Ishikawa (cell line): ENCODE results near the gene TNFRSF9.

Experiments used
- CEBPB ChIP-seq: IDR thresholded peaks from 2 replicates; pipeline ENCODE4 v1.6.1; 2012
- CREB1 ChIP-seq: IDR thresholded peaks from 2 replicates; pipeline ENCODE4 v1.6.1; 2012; ENCODE audit warnings: low read depth
- EGR1 ChIP-seq: IDR thresholded peaks from 2 replicates; pipeline ENCODE4 v1.6.1; 2012
- EP300 ChIP-seq: IDR thresholded peaks from 2 replicates; pipeline ENCODE4 v1.6.1; 2012; ENCODE audit warnings: borderline replicate concordance
- FOXM1 ChIP-seq: IDR thresholded peaks from 2 replicates; pipeline ENCODE4 v1.6.1; 2012; ENCODE audit warnings: low read depth, borderline replicate concordance
- NFIC ChIP-seq: IDR thresholded peaks from 2 replicates; pipeline ENCODE4 v1.6.1; 2012
- RAD21 ChIP-seq: IDR thresholded peaks from 2 replicates; pipeline ENCODE4 v1.6.1; 2012; ENCODE audit warnings: low read depth
- TAF1 ChIP-seq: IDR thresholded peaks from 2 replicates; pipeline ENCODE4 v1.6.1; 2012; ENCODE audit warnings: low read depth, mild to moderate bottlenecking
- TCF12 ChIP-seq: IDR thresholded peaks from 2 replicates; pipeline ENCODE4 v1.6.1; 2012; ENCODE audit warnings: low read depth
- TEAD4 ChIP-seq: IDR thresholded peaks from 2 replicates; pipeline ENCODE4 v1.6.1; 2012
- YY1 ChIP-seq: IDR thresholded peaks from 2 replicates; pipeline ENCODE4 v1.6.1; 2012; ENCODE audit warnings: low read depth
- ZBTB7A ChIP-seq: IDR thresholded peaks from 2 replicates; pipeline ENCODE4 v1.6.1; 2012; ENCODE audit warnings: low read depth
- TF ChIP-seq, protein P1 (sequence below): IDR thresholded peaks from 2 replicates; pipeline ENCODE4 v1.6.1; 2012; ENCODE audit warnings: low read depth, mild to moderate bottlenecking
- TF ChIP-seq, protein P2 (sequence below): IDR thresholded peaks from 2 replicates; pipeline ENCODE4 v1.6.1; 2012
- TF ChIP-seq, protein P3 (sequence below): IDR thresholded peaks from 2 replicates; pipeline ENCODE4 v1.6.1; 2012

Gene TNFRSF9

DNA sequence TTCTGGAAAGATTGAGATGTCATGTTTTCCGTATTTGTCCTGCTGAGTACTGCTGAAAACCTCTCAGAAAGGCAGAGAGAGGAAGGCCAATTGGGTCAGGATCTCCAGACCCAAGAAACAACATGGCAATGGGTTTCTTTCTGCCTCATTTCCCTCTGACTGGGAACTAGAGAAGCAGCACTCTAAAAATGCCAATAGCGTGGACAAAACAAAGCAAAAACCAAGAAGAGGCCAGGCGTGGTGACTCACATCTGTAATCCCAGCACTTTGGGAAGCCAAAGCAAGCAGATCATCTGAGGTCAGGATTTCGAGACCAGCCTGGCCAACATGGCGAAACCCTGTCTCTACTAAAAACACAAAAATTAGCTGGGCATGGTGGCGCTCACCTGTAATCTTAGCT is 18.3 kb downstream of the TNFRSF9 start:
- TF ChIP-seq FOXM1 (no peak), NFIC (no peak), CEBPB (no peak), EGR1 (no peak), ZBTB7A (no peak), TAF1 (no peak), YY1 (no peak), RAD21 (no peak), EP300 (no peak), TEAD4 (no peak), TCF12 (no peak), CREB1 (no peak)
- TF ChIP-seq, protein P1, sequence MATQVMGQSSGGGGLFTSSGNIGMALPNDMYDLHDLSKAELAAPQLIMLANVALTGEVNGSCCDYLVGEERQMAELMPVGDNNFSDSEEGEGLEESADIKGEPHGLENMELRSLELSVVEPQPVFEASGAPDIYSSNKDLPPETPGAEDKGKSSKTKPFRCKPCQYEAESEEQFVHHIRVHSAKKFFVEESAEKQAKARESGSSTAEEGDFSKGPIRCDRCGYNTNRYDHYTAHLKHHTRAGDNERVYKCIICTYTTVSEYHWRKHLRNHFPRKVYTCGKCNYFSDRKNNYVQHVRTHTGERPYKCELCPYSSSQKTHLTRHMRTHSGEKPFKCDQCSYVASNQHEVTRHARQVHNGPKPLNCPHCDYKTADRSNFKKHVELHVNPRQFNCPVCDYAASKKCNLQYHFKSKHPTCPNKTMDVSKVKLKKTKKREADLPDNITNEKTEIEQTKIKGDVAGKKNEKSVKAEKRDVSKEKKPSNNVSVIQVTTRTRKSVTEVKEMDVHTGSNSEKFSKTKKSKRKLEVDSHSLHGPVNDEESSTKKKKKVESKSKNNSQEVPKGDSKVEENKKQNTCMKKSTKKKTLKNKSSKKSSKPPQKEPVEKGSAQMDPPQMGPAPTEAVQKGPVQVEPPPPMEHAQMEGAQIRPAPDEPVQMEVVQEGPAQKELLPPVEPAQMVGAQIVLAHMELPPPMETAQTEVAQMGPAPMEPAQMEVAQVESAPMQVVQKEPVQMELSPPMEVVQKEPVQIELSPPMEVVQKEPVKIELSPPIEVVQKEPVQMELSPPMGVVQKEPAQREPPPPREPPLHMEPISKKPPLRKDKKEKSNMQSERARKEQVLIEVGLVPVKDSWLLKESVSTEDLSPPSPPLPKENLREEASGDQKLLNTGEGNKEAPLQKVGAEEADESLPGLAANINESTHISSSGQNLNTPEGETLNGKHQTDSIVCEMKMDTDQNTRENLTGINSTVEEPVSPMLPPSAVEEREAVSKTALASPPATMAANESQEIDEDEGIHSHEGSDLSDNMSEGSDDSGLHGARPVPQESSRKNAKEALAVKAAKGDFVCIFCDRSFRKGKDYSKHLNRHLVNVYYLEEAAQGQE: no peak
- TF ChIP-seq, protein P2, sequence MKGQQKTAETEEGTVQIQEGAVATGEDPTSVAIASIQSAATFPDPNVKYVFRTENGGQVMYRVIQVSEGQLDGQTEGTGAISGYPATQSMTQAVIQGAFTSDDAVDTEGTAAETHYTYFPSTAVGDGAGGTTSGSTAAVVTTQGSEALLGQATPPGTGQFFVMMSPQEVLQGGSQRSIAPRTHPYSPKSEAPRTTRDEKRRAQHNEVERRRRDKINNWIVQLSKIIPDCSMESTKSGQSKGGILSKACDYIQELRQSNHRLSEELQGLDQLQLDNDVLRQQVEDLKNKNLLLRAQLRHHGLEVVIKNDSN: no peak
- TF ChIP-seq, protein P3, sequence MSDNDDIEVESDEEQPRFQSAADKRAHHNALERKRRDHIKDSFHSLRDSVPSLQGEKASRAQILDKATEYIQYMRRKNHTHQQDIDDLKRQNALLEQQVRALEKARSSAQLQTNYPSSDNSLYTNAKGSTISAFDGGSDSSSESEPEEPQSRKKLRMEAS: no peak

DNA sequence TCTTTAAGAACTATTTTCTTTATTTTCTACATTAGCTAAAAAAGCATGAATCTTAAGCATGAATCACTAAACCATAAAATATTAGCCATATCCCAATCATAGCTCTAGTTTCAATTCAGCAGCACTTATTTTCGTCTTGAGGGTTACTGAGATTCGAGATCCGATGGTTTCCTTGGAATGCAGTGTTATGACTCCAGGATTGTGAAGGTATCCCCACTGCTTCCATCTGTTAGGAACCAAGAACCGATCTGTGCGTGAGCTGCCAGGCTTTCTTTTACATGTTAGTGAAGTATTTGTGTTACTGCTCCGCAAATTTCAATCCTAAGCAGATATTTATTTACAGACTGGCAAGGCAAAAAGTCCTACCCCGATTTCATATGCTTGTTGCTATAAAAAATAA is 18.8 kb downstream of the TNFRSF9 start:
- TF ChIP-seq FOXM1: no peak

DNA sequence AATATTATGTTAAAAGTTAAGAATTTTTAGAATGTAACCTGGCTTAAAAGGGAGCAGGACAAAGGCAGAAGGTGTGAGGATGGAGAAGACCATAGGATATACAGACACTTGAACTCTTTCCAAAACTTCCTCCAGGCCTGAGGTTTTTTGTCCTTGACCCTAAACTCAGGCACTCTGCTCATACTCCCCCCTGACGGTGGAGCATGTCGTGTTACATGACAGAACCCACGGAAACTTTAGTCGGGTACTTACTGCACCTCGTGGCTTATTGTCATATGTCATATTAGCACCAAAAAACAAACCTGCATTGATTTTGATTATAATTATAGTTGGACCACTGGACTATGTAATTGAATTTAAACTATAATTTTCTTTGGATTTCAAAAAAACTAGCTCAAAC is 20.8 kb downstream of the TNFRSF9 start:
- TF ChIP-seq FOXM1 (no peak), TCF12 (no peak), ZBTB7A (no peak), TAF1 (no peak), TEAD4 (no peak), NFIC (no peak), EGR1 (no peak), CREB1 (no peak), EP300 (no peak), CEBPB (no peak)
- TF ChIP-seq, protein P1: no peak
- TF ChIP-seq, protein P2: no peak

DNA sequence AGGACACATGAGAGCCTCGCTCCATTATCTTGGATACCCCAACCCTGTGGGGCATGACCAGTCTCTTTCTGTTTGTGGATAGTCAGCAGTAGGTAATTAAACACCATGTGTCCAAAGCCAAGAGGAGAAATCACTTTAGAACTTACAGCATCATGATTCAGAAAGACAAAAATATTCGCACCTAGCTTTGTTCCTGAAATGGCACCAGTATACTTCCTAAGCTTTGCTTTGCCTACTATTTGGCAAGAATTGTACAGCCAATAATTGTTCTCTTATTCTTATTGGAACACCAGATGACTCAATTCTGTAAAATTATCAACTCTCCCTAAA is 24.2 kb downstream of the TNFRSF9 start:
- TF ChIP-seq EGR1 (no peak), RAD21 (no peak), NFIC (no peak), TAF1 (no peak), YY1 (no peak)
- TF ChIP-seq, protein P2: no peak
- TF ChIP-seq, protein P3: no peak
- TF ChIP-seq, protein P1: no peak
